HG03039 (cell line): ENCODE results near the gene WDR59.

Experiments
- ATAC-seq: cut with Tn5 transposase; IDR thresholded peaks from one replicate; pipeline ENCODE4 v1.9.1; 2021; ENCODE audit warnings: mild to moderate bottlenecking, moderate library complexity; ENCODE audit not compliant: unreplicated experiment

Gene WDR59

DNA sequence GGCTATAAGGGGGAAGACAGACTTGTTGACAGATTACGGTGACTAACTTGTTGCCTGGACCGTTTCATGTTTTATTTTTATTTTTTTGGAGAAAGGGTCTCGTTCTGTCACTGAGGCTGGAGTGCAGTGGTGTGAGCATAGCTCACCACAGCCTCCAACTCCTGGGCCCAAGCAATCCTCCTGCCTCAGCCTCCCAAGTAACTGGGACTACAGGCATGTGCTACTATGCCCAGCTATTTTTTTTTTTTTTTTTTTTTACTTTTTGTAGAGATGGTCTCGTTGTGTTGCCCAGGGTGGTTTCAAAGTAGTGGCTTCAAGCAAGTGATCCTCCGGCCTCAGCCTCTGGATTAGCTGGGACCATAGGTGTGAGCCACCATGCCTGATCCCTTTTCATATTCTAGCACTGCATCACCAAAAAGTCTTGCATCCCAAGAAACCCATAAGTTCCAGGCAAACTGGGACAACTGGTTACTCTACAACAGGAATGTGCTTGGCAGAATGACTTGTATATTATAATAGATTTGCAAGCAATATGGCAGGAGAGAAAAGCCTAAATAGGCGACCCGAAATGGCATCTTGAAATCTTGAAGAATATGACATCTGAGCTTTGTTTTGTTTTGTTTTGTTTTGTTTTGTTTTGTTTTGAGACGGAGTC lies 2.2 kb upstream of the WDR59 start:
- no peak for ATAC-seq

DNA sequence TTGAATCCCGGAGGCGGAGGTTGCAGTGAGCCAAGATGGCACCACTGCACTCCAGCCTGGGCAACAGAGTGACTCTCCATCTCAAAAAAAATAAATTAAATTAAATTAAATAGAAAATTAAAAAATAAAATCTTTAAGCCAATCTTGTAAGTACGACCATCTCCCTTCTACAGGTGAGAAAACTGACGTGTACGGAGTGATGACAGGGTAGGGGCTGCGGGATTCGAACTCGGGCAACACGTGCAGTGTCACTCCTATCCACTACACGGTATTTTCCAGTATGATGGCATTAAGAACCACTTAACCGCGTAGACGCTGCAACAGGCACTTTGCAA lies 762 bp downstream of the WDR59 start:
- ATAC-seq: no peak

DNA sequence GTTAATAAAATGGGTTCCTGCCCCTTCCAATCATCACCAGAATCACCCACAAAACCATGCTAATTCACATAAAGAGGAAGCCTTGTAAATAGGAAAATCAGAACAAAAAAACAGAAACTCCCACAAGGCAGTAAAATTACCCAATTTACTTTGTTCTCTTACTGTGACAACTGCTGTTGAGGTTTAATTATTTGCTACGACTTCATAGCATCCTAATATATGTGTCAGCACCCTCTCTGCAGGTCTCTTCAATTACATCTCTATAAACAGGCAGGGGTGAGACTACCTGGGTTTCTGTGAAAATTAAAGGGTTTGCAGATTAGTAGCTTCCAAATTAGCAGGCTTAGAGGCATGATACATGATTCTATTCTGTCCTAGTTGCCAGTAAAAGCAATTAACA lies 2.7 kb downstream of the WDR59 start:
- ATAC-seq: no peak

DNA sequence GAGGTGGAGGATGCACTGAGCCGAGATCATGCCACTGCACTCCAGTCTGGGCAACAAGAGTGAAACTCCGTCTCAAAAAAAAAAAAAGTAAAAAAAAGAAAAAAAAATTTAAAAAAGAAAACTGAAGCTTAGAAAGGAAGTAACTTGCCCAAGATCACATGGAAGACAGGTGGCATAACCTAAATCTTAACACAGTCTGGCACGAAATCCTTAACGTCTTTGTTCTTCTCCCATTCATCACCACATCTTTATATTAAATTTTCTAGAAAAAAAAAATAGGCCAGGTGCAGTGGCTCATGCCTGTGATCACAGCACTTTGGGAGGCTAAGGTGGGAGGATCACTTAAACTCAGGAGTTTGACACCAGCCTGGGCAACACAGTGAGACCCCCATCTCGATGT lies 9.3 kb downstream of the WDR59 start:
- no peak for ATAC-seq

DNA sequence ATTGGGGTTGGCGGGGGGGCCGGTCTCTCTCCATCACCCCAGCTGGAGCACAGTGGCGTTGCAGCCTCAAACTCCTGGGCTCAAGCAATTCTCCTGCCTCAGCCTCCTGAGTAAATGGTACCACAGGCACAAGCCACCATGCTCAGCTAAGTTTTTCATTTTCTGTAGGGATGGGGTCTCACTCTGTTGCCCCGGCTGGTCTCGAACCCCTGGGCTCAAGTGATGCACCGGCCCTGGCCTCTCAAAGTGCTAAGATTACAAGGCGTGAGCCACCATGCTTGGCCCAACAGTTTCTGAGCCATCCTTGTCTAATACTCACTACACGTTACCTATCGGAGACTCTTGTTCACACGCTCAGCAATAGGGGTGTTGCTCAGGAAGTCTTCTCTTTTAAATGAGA lies 11.6 kb downstream of the WDR59 start:
- no peak for ATAC-seq

DNA sequence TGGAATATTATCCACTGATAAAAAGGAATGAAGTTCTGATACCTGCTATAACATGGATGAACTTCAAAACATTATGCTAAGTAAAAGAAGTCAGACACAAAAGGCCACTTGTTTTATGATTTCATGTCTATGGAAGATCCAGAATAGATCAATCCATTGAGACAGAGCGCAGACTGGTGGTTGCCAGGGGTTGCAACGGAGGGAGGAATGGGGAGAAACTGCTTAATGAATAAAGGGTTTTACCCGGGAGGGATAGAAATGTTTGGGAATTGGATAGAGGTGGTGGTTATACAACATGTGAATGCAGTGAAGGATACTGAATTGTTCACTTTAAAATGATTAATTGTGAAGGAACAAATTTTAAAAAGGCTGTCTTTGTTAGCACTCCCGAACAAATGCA lies 30.2 kb downstream of the WDR59 start:
- ATAC-seq: no peak

DNA sequence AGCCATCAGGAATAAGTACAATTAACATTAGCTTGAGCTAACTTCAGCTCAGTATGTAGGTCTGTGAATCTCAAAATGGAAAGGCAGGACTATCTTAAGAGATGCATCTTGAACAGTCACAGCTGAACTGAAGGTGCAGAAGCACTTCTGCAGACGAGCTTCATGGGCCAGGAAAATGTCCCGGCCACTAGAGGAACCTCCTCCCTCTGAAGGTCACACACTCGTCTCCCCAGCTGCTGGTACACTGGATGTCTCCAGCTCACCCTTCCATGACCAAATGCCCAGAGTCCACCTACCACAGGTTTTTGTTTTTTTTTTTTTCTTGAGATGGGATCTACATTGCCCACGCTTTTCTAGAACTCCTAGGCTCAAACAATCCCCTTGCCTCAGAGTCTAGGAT lies 33.2 kb downstream of the WDR59 start:
- ATAC-seq: no peak

DNA sequence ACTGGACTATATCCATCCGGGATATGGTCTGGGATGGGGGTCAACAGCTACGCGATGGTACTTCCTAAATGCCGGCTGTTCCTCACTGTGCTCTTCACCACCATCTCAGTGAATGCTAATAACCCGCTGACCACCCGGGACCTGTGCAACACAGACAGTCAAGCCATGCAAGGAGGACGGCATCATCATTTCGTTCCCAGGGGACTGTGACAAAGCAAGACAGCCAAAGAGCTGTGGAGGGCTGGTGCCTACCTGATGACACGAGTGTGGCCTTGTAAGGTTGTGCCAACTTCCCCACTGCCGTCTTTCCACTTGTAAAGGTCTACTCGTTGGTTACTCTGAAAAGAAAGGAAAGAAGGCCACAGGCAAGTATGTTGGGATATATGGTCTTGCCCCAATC lies 33.7 kb downstream of the WDR59 start:
- ATAC-seq: no peak

DNA sequence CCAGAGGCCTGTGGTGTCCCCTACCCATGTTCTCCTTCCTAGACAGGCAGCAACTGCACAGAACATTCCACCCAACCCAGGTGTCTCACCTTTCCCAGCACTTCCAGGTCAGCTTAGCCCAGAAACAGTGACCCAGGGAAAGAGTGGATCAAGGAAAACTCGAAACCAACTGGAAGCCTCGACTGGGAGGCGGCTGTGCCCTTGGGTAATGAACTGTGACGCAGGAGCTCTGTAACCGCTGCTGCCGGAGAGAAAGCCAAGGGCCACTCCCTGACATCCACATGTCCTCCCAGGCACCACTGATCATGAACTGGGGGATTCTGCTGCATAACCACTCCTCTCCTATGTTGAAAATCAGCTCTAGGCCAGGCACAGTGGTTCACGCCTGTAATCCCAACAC lies 34.4 kb downstream of the WDR59 start:
- no peak for ATAC-seq

DNA sequence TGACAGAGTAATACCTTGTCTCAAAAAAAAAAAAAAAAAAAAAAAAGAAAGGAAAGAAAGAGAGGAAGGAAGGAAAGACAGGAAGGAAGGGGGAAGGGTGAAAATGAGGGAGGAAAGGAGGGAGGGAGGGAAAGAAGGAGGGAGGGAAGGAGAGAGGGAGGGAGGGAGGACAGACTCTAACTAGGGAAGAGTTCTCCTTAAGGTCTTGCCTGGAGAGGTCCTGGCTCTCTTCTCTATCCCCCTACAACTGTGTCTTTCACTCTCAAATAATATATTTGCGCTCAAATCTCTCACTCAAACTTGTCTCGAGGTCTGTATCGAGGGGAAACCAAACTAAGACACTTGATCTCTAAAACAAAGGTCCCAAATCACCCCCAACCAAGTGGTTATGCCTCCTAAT lies 35.6 kb downstream of the WDR59 start:
- no peak for ATAC-seq

DNA sequence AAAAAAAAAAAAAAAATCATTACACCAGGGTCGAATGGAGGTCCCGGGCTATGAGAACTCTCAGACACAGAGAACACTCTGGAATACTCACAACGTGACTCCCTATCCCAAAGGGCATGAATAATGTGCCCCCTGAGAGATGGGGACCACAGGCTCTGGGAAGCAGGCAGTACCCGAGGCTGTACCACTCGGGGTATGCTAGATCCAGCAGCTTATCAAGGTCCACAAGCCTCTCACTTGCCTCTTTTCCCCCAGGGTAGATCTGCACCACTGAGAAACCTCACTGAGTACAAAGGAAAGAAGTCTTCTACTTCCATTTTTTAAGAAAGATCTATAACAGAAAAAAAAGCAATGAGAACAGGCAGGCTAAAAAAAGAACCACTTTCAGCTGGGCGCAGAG lies 40.5 kb downstream of the WDR59 start:
- no peak for ATAC-seq

DNA sequence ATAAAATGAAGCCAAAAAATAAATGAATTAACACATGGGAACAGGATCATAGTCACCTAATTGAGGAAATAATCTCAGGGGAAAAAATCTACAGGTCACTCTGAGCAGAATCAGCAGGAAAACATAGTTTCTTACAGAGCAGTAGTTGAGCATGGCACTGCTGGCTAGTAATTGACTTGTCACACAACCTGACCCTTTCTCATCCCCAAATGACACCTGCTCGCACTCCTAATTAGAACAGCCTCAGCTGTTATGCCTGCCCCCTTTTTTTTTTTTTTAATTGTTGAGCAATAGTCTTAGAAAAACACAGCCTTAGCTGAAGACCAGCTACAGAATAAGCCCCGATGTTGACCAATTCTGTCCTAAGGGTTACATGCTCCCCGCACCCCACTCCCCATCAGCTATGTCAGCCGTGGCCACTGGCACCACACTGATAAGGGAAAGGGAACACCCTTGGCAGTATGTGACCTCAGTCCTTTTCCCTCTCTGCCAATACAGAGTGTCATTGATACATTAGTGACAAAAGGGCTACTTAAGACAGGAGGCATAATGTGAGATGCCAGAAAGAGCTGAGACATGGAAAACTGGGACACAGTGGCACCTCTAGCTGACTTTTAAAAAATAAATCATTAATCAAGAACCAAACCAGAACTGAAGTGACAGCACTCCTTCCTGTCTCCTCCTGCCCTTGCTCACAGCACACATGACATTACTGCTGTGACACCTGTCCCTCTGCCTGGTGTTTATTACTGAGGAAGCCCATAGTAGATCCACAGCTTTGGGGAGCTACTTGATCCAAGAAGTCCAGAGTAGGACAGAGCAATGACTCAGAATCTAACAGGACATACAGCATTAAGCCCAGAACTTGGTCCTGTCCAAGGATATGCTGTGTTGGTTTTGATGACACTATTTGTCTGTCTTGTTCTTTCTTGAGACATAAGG lies 41.7 kb downstream of the WDR59 start:
- ATAC-seq: no peak

DNA sequence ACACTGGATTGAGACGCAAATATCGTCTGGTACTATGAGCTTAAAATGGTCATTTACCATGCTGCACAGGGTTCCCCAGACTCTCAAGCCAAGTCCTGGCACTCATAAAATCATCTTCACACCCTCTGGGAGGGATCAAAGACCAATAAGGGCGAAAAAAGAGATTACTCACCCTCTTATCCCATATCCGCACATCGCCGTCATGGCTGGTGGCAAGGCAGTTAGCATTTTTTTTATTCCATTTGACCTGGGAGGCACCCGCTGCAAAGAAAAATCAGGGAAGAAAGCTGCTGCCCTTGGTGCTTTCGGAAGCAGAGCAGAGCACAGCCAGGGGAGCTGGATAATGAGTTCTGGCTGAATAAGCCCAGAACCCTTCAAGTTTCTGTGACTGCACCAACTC lies 42.4 kb downstream of the WDR59 start:
- ATAC-seq: no peak

DNA sequence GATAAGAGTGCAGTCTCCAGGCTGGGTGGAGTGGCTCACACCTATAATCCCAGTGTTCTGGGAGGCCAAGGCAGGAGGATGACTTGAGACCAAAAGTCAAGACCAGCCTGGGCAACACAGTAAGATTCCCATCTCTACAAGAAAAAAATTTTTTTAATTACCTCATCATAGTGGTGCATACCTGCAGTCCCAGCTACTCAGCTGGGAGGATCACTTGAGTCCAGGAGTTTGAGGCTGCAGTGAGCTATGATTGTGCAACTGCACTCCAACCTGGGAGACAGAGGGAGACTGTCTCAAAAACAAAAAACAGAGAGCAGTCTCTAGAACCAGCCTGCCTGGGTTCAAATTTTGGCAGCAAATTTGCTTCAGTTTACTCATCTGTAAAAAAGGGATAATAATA lies 45.2 kb downstream of the WDR59 start:
- ATAC-seq: no peak

DNA sequence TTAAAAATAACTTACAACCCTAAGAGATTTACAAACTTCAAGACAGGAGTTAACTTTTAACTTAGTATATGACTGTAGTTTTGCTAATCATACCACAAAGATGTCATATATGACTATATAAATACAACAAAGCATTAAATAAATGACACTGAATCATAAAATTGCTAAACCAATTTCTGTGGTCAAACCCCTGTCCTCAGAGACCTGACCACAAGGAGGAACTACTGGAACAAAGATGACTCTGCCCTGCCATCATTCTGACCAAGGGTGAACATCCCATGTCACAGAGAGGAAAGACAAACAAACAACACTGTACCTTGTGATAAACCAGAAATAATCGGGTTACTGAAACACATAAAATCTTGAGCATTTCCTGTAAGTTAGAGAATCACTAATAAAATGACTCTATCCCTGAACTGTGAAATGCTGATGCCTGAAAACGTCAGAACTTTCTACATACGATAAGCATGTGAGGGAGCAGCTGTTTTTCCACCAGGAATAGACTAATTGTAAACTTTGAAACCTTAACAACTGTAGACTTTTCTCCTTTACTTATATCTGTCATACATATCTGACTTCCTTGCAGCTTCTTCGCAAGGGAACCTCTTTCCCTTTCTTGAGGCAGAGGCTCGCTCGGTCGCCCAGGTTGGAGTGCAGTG lies 47.9 kb downstream of the WDR59 start:
- peak; percentile 83 for ATAC-seq

DNA sequence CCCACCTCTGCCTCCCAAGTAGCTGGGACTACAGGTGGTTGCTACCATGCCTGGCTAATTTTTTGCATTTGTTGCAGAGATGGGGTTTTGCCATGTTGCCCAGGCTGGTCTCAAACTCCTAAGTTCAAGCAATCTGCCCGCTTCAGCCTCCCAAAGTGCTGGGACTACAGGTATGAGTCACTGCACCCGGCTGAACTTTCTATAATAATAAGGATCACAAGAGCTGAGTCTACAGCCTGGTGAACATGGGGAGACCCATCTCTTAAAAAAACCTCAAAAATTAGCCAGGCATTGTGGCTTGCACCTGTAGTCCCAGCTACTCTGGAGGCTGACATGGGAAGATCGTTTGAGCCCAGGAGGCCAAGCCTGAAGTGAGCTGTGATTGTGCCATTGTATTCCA lies 53.5 kb downstream of the WDR59 start:
- ATAC-seq: no peak

DNA sequence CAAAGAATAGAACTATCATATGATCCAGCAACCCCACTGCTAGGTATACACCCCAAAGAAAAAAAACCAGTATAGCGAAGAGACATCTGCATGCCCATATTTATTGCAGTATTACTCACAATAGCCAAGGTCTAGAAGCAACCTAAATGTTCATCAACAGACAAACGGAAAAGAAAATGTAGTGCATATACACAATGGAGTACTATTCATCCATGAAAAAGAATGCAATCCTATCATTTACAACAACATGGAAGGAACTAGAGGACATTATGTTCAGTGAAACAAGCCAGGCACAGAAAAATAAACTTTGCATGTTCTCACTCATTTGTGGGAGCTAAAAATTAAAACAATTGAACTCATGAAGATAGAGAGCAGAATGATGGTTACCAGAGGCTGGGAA lies 55.3 kb downstream of the WDR59 start:
- no peak for ATAC-seq

DNA sequence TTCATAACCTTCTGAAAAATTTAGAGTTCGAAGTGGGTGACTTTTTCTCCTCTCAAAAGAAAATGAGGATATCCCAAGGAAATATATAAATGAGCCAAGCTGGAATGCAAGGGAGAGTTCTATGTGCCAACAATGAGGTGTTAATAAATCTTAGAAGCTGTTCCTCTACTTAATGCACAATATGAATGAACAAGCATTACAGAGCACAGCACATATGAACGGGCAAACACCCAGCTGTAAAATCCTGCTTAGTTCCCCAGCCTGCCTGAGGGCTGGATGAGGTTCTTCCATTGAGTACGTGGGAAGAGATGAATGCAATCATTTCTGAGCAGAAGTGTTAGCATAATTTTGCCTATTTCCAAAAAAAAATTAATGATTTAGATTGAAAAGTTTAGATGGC lies 58.1 kb downstream of the WDR59 start:
- no peak for ATAC-seq

DNA sequence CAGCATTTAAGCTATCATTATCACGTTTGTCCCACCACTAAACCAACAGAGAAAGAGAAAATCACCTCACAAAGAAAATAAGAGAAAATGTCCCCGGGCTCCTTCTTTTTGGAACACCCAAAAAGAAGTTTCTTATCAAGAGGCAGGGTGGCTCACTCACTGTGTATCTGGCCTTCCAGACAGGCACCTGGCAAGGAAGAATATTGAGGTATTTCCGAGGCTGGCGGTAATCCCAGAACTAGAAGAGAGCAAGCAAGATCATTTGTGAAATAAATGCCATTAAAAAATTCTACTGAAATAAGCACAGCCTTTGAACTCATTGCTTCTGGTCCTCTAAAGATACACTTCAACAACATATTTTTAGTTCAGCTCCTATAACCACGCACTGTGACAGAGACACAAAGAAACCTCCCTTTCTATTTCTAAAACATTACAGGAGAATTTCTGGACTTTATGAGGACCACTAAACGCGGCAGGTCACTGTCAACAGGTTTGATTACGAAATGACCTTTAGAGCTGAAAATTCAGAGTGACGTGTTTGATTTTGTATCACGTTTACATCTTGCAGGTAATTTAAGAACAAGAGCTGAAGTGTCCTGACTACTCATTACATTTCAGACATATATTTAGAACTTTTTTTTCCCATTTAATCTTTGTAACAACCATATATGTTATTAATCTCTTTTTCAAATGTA lies 61.0 kb downstream of the WDR59 start:
- no peak for ATAC-seq

DNA sequence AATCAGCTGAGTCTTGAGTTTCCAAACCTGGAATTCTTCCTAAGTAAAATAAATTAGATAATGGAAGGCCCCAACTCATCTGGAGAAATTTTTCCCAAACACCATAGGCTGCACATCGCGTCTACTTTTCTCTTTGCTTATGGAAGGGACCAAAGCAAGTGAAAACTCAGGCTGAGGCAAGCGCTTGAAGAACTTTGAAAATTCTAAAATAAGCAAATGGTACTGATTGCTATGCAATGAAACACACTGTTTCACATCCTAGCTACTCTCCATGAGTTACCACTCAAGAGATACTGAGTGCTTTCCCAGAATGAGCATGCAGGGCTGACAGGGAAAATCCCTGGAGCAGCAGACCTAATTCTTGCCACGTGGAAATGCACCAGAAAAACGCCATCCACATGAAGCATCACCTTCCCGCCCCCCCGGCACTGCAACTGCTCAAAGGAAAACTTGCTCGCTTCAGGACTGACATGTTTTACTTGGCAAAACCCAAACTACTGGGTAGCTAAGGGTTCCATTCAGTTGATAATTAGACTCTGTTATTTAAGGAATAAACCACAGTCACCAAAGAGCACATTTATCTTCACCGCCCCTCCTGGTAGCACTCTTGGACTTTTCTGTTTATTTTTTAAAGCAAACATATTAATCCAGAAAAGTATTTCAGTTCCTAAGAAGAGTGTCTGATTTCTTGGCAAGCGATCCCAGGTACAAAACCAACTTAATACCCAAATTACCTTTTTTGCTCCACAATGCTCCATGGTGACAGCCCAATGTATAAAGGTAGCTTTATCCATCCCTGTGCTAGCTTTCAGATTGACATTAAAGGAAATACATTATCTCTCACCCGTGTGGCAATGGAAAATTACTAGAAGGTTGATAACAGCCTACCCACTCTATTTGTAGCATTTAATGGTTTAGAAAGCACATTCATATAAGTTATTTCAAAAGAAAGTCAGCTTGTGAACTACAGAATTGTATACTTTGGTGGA lies 62.5 kb downstream of the WDR59 start:
- no peak for ATAC-seq
